C4-2B (cell line): ENCODE measurements around the gene HDHD3.

Experiments used
- H3K27ac ChIP-seq: fragments of 450-650 bp; 2 replicates; pipeline ENCODE4 v1.5.1; 2017
- ZFX ChIP-seq: fragments of 450-650 bp; IDR thresholded peaks from 2 replicates; pipeline ENCODE4 v1.6.1; 2017
- TF ChIP-seq, protein P1 (sequence below): fragments of 450-650 bp; conservative IDR thresholded peaks from 2 replicates; pipeline ENCODE4 v1.5.1; 2017; ENCODE audit warnings: mild to moderate bottlenecking

Gene HDHD3

GRCh38 chr9:113398796-113399195, 22.0 kb upstream of the HDHD3 start:
- no peak for TF ChIP-seq ZFX
- TF ChIP-seq, protein P1, sequence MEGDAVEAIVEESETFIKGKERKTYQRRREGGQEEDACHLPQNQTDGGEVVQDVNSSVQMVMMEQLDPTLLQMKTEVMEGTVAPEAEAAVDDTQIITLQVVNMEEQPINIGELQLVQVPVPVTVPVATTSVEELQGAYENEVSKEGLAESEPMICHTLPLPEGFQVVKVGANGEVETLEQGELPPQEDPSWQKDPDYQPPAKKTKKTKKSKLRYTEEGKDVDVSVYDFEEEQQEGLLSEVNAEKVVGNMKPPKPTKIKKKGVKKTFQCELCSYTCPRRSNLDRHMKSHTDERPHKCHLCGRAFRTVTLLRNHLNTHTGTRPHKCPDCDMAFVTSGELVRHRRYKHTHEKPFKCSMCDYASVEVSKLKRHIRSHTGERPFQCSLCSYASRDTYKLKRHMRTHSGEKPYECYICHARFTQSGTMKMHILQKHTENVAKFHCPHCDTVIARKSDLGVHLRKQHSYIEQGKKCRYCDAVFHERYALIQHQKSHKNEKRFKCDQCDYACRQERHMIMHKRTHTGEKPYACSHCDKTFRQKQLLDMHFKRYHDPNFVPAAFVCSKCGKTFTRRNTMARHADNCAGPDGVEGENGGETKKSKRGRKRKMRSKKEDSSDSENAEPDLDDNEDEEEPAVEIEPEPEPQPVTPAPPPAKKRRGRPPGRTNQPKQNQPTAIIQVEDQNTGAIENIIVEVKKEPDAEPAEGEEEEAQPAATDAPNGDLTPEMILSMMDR: no peak
- H3K27ac ChIP-seq: peak overlapping the region; percentile 39

GRCh38 chr9:113397203-113397631, 20.4 kb upstream of the HDHD3 start:
- TF ChIP-seq, protein P1: no peak
- no peak for TF ChIP-seq ZFX
- no peak overlapping the region for H3K27ac ChIP-seq

DNA sequence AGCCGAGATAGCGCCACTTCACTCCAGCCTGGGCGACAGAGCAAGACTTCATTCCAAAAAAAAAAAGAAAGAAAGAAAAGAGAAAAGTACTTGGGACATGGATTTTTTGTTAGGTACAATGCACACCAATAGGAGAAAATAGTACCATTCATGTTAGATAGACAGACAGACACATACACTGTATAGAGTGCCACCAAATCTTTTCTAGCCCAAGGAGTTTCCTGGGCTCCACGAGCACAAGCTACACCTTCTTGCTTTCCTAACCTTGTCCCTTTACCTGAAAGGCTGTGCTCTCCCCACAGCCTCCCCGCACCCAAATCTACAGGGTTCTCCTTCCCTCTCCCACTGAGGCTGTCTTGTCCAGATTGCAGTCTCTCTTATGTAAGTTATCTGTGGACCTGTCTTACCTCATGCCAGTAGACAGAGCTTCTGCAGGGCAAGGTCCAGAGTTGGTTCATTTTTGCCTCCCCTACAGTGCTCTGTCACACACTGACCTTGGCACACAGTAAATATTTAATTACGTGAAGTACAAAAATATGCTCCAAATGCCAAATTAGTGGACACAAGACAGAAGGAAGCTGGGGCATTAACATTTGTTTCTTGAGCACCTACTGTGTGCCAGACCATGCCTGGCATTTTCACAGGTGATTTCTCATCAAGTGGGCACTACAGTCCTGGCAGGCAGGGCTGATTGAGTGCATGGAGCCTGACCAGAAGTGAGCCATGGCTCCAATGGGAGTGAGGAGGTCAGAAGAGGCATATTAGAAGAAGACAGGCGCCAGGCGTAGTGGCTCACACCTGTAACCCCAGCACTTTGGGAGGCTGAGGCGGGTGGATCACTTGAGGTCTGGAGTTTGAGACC, 18.4 kb upstream of the HDHD3 start:
- H3K27ac ChIP-seq: no peak overlapping the region
- TF ChIP-seq, protein P1: no peak
- TF ChIP-seq ZFX: no peak

DNA sequence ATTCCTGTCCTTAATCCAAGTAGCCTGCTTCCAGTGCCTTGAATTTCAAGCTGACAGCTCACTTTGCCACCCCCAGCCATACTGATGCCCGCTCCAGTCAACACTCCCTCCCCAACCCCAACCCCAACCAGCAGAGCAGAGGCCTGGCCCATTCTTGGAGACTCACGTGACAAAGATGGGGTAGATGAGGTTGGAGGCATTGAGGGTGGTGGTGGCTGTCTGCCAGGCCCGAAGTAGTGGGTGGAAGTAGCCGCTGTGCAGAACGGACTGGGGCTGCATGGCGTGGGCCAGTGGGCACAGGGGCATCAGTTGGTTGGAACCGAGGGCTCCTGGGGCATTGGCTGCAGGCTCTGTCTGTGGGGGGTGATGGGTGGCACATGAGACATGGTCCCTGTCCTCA, 16.5 kb upstream of the HDHD3 start:
- no peak overlapping the region for H3K27ac ChIP-seq
- TF ChIP-seq, protein P1: no peak
- no peak for TF ChIP-seq ZFX

- TF ChIP-seq ZFX: no peak
- TF ChIP-seq, protein P1: no peak
- no peak overlapping the region for H3K27ac ChIP-seq
These were observed 15.1 kb upstream of the HDHD3 start for GRCh38 chr9:113391917-113392316.

- TF ChIP-seq ZFX: no peak
- TF ChIP-seq, protein P1: no peak
- no peak overlapping the region for H3K27ac ChIP-seq
These were observed 13.6 kb upstream of the HDHD3 start for GRCh38 chr9:113390192-113390960.

DNA sequence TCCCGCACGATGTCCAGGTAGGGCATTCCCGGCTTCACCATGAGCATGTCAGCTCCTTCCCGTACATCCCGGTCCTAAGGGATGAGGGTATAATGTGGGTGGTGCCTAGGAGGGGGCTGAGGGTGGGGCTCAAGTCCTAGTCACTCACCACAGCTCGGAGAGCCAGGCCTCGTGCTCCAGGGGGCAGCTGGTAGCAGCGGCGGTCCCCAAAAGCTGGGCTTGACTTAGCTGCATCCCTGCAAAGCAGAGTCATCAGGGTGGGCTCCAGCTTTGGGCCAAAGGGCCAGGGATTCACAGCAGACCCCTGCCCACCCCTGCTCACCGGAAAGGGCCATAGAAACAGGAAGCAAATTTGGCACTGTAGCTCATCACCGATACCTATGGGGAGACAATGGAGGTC, 12.7 kb upstream of the HDHD3 start:
- H3K27ac ChIP-seq: no peak overlapping the region
- TF ChIP-seq ZFX: no peak
- TF ChIP-seq, protein P1: no peak
